Fibroblast of mammary gland (primary cell): Measurements from ENCODE around the gene MPO.

ENCODE experiments used
- DNase-seq: peaks from one replicate; pipeline ENCODE4 v3.0.0-alpha.2; 2010; ENCODE audit warnings: low read depth
- H3K4me3 ChIP-seq: 2 replicates; pipeline ENCODE4 v1.5.1; 2011; ENCODE audit warnings: low read depth, mild to moderate bottlenecking, low read length, moderate library complexity; ENCODE audit not compliant: control insufficient read depth
- TF ChIP-seq, protein P1 (sequence below): conservative IDR thresholded peaks from 2 replicates; pipeline ENCODE4 v1.5.1; 2011; ENCODE audit warnings: low read depth, low read length, inconsistent platforms; ENCODE audit not compliant: control insufficient read depth, insufficient read depth

MPO gene

DNA sequence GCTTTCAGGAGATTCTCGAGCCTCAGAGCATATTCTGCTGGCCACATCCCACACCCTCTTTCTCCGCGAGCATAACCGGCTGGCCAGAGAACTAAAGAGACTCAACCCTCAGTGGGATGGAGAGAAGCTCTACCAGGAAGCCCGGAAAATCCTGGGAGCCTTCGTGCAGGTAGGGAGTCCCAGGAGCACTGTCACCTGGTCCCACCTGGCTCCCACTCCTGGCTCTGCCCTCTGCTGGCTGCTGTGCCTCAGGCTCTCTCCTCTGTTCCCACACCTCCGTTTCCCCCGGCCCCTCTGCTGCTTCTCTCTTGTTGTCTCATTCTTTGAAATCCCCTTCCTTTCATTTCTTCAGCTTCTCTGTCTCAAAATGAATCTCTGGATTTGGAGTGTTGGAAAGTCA lies 25.9 kb downstream of the MPO start:
- no peak for DNase-seq
- TF ChIP-seq, protein P1, sequence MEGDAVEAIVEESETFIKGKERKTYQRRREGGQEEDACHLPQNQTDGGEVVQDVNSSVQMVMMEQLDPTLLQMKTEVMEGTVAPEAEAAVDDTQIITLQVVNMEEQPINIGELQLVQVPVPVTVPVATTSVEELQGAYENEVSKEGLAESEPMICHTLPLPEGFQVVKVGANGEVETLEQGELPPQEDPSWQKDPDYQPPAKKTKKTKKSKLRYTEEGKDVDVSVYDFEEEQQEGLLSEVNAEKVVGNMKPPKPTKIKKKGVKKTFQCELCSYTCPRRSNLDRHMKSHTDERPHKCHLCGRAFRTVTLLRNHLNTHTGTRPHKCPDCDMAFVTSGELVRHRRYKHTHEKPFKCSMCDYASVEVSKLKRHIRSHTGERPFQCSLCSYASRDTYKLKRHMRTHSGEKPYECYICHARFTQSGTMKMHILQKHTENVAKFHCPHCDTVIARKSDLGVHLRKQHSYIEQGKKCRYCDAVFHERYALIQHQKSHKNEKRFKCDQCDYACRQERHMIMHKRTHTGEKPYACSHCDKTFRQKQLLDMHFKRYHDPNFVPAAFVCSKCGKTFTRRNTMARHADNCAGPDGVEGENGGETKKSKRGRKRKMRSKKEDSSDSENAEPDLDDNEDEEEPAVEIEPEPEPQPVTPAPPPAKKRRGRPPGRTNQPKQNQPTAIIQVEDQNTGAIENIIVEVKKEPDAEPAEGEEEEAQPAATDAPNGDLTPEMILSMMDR: no peak
- H3K4me3 ChIP-seq: no peak overlapping the region

GRCh38 chr17:58253082-58253481 lies 27.7 kb downstream of the MPO start:
- DNase-seq: no peak
- TF ChIP-seq, protein P1: no peak
- no peak overlapping the region for H3K4me3 ChIP-seq

DNA sequence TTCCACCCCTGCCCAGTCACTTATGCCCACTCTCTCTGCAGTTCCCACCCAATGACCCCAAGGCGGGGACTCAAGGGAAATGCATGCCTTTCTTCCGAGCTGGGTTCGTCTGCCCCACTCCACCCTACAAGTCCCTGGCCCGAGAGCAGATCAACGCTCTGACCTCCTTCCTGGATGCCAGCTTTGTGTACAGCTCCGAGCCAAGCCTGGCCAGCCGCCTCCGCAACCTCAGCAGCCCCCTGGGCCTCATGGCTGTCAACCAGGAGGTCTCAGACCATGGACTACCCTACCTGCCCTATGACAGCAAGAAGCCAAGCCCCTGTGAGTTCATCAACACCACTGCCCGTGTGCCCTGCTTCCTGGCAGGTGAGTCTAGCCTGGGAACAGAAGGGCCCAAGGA lies 28.6 kb downstream of the MPO start:
- TF ChIP-seq, protein P1: no peak
- DNase-seq: no peak
- H3K4me3 ChIP-seq: no peak overlapping the region

DNA sequence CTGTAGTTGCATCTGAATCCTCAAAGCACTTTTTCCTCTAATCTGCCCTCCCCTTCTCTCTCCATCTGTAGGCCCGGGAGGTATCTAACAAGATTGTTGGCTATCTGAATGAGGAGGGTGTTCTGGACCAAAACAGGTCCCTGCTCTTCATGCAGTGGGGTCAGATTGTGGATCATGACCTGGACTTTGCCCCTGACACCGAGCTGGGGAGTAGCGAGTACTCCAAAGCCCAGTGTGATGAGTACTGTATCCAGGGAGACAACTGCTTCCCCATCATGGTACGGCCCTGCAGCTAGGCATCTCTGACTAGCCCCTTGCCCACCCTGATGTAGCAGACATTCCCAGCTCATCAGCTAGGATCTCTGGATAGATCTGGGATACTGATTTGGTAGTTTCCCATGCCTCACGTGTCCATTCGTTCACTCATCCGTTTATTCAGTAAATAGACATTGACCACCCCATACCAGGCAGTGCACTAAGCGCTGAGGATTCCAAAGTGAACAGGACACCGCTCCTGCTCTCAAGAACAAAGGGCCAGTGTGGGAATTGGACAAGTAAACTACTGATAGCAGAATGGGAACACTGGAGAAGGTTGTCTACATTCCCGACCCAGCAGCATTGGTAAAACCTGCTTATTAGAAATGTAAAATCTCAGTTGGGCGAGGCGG lies 30.3 kb downstream of the MPO start:
- TF ChIP-seq, protein P1: no peak
- DNase-seq: no peak

DNA sequence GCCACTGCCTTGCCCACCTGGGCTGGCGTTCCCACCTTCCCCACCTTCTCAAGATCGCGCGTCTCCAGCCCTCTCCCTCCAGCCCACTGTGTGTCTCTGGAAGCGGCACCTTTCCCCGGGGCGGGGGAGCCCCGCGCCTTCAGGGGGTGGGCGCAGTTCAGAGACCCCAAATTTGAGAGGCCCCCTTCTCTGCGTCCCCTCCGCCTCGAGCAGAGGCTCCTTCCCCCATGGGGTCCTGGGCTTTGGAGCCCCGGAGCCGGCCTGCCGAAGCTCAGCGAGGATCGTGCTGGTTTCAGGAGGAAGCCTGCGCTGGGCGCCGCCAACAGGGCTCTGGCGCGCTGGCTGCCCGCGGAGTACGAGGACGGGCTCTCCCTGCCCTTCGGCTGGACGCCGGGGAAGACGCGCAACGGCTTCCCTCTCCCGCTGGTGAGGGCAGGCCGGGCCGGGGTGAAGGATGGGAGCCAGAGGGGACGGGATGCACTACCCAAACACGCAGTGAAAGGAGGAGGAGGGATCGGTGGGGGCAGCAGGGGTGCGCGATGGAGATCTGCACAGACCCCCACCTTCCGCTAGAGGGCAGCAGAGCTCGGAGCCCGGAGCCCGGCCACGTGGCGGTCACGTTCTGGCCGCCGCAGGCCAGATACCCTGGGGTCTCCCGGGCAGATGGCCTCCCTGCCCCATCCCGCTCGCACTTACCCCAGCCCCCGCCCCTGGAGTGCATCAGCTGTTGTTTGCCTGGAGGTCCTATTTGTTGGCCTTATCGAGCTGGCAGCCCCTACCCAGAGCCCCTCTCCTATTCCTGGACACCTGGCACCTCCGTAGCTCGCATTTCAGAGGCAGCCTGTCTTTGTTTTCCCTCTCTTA lies 31.2 kb downstream of the MPO start:
- peak overlapping the region; percentile 30 for H3K4me3 ChIP-seq
- TF ChIP-seq, protein P1: peak; percentile 77
- DNase-seq: peak; percentile 40

More for the DNA sequence above, 30.3 kb downstream of the MPO start:
- no peak overlapping the region for H3K4me3 ChIP-seq

GRCh38 chr17:58248955-58249269 lies 31.8 kb downstream of the MPO start:
- no peak overlapping the region for H3K4me3 ChIP-seq
- no peak for DNase-seq
- TF ChIP-seq, protein P1: no peak
